SK-N-SH (cell line): ENCODE measurements around the gene GPRC5B.

Experiments used
- CHD2 ChIP-seq: fragments of 150-350 bp; IDR thresholded peaks from 2 replicates; pipeline ENCODE4 v1.6.1; 2018; ENCODE audit warnings: low read length; ENCODE audit not compliant: partially characterized antibody
- EP300 ChIP-seq, 2 experiments: IDR thresholded peaks; 2 replicates each; pipeline versions ENCODE4 v1.4.0 to v1.6.1; 2012; ENCODE audit warnings: borderline replicate concordance in 1 of 2, low read depth in 1 of 2, low read length in 1 of 2
- FOSL2 ChIP-seq: IDR thresholded peaks from 2 replicates; pipeline ENCODE4 v1.4.0; 2012; ENCODE audit warnings: low read depth, mild to moderate bottlenecking, moderate library complexity, borderline replicate concordance
- MXI1 ChIP-seq: IDR thresholded peaks from 2 replicates; pipeline ENCODE4 v1.6.1; 2012; ENCODE audit warnings: mild to moderate bottlenecking, low read depth, low read length, improper control_type of control experiment
- SIN3A ChIP-seq: IDR thresholded peaks from 2 replicates; pipeline ENCODE4 v1.6.1; 2012; ENCODE audit warnings: low read depth, mild to moderate bottlenecking, low read length, moderate library complexity, borderline replicate concordance
- YY1 ChIP-seq: IDR thresholded peaks from 2 replicates; pipeline ENCODE4 v1.4.0; 2012; ENCODE audit warnings: low read depth, mild to moderate bottlenecking
- TF ChIP-seq, protein P1 (sequence below): fragments of 200-600 bp; sonication (generic); IDR thresholded peaks from 2 replicates; pipeline ENCODE4 v1.6.1; 2017; ENCODE audit warnings: antibody characterized with exemption, mild to moderate bottlenecking, moderate library complexity
- TF ChIP-seq, protein P2 (sequence below): IDR thresholded peaks from 2 replicates; pipeline ENCODE4 v1.4.0; 2012; ENCODE audit warnings: low read depth

DNA sequence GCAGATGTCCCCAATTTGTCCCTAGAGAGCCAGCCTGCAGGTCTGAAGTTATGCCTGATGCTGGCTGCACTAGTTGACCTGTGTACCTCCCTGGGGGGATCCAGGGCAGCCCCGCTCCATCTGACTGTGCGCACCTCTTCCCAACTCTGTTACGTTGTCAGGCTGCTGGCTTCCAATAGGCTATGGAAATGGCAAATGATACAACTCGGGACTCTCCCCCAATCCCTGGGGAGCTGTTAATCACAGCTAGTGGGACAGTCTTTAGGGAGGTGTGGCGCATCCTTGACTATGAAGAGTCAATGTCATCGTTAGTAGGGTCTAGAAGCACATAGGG is 30.1 kb downstream of the GPRC5B start:
- TF ChIP-seq, protein P1, sequence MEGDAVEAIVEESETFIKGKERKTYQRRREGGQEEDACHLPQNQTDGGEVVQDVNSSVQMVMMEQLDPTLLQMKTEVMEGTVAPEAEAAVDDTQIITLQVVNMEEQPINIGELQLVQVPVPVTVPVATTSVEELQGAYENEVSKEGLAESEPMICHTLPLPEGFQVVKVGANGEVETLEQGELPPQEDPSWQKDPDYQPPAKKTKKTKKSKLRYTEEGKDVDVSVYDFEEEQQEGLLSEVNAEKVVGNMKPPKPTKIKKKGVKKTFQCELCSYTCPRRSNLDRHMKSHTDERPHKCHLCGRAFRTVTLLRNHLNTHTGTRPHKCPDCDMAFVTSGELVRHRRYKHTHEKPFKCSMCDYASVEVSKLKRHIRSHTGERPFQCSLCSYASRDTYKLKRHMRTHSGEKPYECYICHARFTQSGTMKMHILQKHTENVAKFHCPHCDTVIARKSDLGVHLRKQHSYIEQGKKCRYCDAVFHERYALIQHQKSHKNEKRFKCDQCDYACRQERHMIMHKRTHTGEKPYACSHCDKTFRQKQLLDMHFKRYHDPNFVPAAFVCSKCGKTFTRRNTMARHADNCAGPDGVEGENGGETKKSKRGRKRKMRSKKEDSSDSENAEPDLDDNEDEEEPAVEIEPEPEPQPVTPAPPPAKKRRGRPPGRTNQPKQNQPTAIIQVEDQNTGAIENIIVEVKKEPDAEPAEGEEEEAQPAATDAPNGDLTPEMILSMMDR = no peak
- TF ChIP-seq EP300 (IDR thresholded peaks at IDR 0.05; ENCODE audit: borderline replicate concordance in 1 of 2, low read depth in 1 of 2, low read length in 1 of 2) = no peak
- TF ChIP-seq YY1 = no peak
- no peak for TF ChIP-seq CHD2
- TF ChIP-seq, protein P2, sequence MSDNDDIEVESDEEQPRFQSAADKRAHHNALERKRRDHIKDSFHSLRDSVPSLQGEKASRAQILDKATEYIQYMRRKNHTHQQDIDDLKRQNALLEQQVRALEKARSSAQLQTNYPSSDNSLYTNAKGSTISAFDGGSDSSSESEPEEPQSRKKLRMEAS = no peak
- TF ChIP-seq FOSL2 = no peak
- TF ChIP-seq SIN3A = no peak
- TF ChIP-seq MXI1 = no peak
